Liver (tissue), 3 donors: ENCODE measurements around the gene BCKDHB.
A peak's percentile ranks its signal among the peaks of the same experiment; 100 is the strongest.

Source experiments
- CTCF ChIP-seq: fragments of 150-350 bp; IDR thresholded peaks from 2 replicates; pipeline ENCODE4 v1.5.1; 2017; ENCODE audit warnings: improper control_type of control experiment, low read depth, low read length; ENCODE audit not compliant: missing input control
- EGR1 ChIP-seq, 2 donors: IDR thresholded peaks; 2 replicates each; pipeline ENCODE4 v1.6.1; 2016 to 2018; ENCODE audit warnings: antibody characterized with exemption in 2 of 2, low read depth in 2 of 2
- FOXA1 ChIP-seq: IDR thresholded peaks from 2 replicates; pipeline ENCODE4 v1.6.1; 2016; ENCODE audit warnings: antibody characterized with exemption
- HNF4A ChIP-seq, 2 donors: conservative IDR thresholded peaks; 2 replicates each; pipeline ENCODE4 v1.6.1; 2016; ENCODE audit warnings: antibody characterized with exemption in 2 of 2, mild to moderate bottlenecking in 2 of 2
- MAX ChIP-seq: IDR thresholded peaks from 2 replicates; pipeline ENCODE4 v1.6.1; 2016; ENCODE audit warnings: antibody characterized with exemption
- RAD21 ChIP-seq, 2 donors: IDR thresholded peaks; 2 replicates each; pipeline ENCODE4 v1.6.1; 2016; ENCODE audit warnings: antibody characterized with exemption in 2 of 2, mild to moderate bottlenecking in 2 of 2
- RXRA ChIP-seq, 2 donors: IDR thresholded peaks; 2 replicates each; pipeline ENCODE4 v1.6.1; 2017 to 2018; ENCODE audit warnings: antibody characterized with exemption in 2 of 2, mild to moderate bottlenecking in 1 of 2
- TAF1 ChIP-seq: conservative IDR thresholded peaks from 2 replicates; pipeline ENCODE4 v1.6.1; 2016; ENCODE audit warnings: antibody characterized with exemption, mild to moderate bottlenecking
- TF ChIP-seq, protein P1 (sequence below): IDR thresholded peaks from 2 replicates; pipeline ENCODE4 v1.6.1; 2016; ENCODE audit warnings: antibody characterized with exemption
- donor health status: healthy.
- donor health status: healthy.

GRCh38 chr6:80214436-80215022 is 108.1 kb downstream of the BCKDHB start:
- no peak for TF ChIP-seq RXRA (IDR thresholded peaks at IDR 0.05)
- TF ChIP-seq CTCF: peak; percentile 73
- peak; percentile 83 to 86 for TF ChIP-seq RAD21 (IDR thresholded peaks at IDR 0.05)
- no peak for TF ChIP-seq TAF1
- TF ChIP-seq MAX: no peak
- TF ChIP-seq, protein P1, sequence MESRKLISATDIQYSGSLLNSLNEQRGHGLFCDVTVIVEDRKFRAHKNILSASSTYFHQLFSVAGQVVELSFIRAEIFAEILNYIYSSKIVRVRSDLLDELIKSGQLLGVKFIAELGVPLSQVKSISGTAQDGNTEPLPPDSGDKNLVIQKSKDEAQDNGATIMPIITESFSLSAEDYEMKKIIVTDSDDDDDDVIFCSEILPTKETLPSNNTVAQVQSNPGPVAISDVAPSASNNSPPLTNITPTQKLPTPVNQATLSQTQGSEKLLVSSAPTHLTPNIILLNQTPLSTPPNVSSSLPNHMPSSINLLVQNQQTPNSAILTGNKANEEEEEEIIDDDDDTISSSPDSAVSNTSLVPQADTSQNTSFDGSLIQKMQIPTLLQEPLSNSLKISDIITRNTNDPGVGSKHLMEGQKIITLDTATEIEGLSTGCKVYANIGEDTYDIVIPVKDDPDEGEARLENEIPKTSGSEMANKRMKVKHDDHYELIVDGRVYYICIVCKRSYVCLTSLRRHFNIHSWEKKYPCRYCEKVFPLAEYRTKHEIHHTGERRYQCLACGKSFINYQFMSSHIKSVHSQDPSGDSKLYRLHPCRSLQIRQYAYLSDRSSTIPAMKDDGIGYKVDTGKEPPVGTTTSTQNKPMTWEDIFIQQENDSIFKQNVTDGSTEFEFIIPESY: no peak
- TF ChIP-seq EGR1 (IDR thresholded peaks at IDR 0.05; ENCODE audit: low read depth in 2 of 2): no peak
- no peak for TF ChIP-seq HNF4A (conservative IDR thresholded peaks at IDR 0.05)
- no peak for TF ChIP-seq FOXA1
